Measurements from ENCODE around the gene CACHD1.
A peak's percentile ranks its signal among the peaks of the same experiment; 100 is the strongest.
"Not testable (repeated sequence)": the region's sequence is repeated elsewhere in the genome, so short reads cannot be mapped to it uniquely, and the experiment has no call there.

CACHD1 gene

GRCh38 chr1:64495878-64496277, 25.9 kb downstream of the CACHD1 start:
- no peak for DNase-seq (ENCODE audit: low spot score)
- no peak for FAIRE-seq

GRCh38 chr1:64496606-64497005, 26.7 kb downstream of the CACHD1 start:
- FAIRE-seq (no peak), DNase-seq (ENCODE audit: low spot score) (no peak)

GRCh38 chr1:64497088-64497883, 27.4 kb downstream of the CACHD1 start:
- DNase-seq (ENCODE audit: low spot score) (no peak), FAIRE-seq (no peak)

GRCh38 chr1:64498325-64498724, 28.4 kb downstream of the CACHD1 start:
- FAIRE-seq (no peak), DNase-seq (ENCODE audit: low spot score) (no peak)

GRCh38 chr1:64499011-64499410, 29.1 kb downstream of the CACHD1 start:
- DNase-seq (ENCODE audit: low spot score) (no peak), FAIRE-seq (no peak)

GRCh38 chr1:64499966-64500365, 30.0 kb downstream of the CACHD1 start:
- DNase-seq (ENCODE audit: low spot score) (no peak), FAIRE-seq (no peak)

GRCh38 chr1:64502083-64502482, 32.2 kb downstream of the CACHD1 start:
- no peak for DNase-seq (ENCODE audit: low spot score)
- no peak for FAIRE-seq

GRCh38 chr1:64502931-64503330, 33.0 kb downstream of the CACHD1 start:
- no peak for DNase-seq (ENCODE audit: low spot score)

GRCh38 chr1:64505232-64505943, 35.5 kb downstream of the CACHD1 start:
- FAIRE-seq (no peak), DNase-seq (ENCODE audit: low spot score) (no peak)

More at GRCh38 chr1:64502931-64503330, 33.0 kb downstream of the CACHD1 start:
- FAIRE-seq, result no peak

GRCh38 chr1:64505944-64506655, 36.2 kb downstream of the CACHD1 start:
- peak; percentile 87 for DNase-seq (ENCODE audit: low spot score)
- FAIRE-seq, result peak; percentile 83

GRCh38 chr1:64508629-64509028, 38.7 kb downstream of the CACHD1 start:
- DNase-seq (ENCODE audit: low spot score) (no peak), FAIRE-seq (no peak)

- DNase-seq (ENCODE audit: low spot score), result no peak
These were observed 41.1 kb downstream of the CACHD1 start for GRCh38 chr1:64511044-64511443.

GRCh38 chr1:64512206-64512605, 42.3 kb downstream of the CACHD1 start:
- FAIRE-seq; DNase-seq (ENCODE audit: low spot score): not testable (repeated sequence)

More at GRCh38 chr1:64511044-64511443, 41.1 kb downstream of the CACHD1 start:
- FAIRE-seq, result no peak

- FAIRE-seq (no peak), DNase-seq (ENCODE audit: low spot score) (no peak)
These were observed 43.6 kb downstream of the CACHD1 start for GRCh38 chr1:64513545-64513944.

- peak; percentile 34 for DNase-seq (ENCODE audit: low spot score)
- FAIRE-seq, result peak; percentile 10
These were observed 44.4 kb downstream of the CACHD1 start for GRCh38 chr1:64514197-64514765.

- no peak for DNase-seq (ENCODE audit: low spot score)
- FAIRE-seq, result no peak
These were observed 45.5 kb downstream of the CACHD1 start for GRCh38 chr1:64515427-64515826.

- DNase-seq (ENCODE audit: low spot score) (peak; percentile 46), FAIRE-seq (peak; percentile 62)
These were observed 46.4 kb downstream of the CACHD1 start for GRCh38 chr1:64516301-64516700.

GRCh38 chr1:64516803-64517568, 47.1 kb downstream of the CACHD1 start:
- peak; percentile 55 for DNase-seq (ENCODE audit: low spot score)
- peak; percentile 54 for FAIRE-seq

GRCh38 chr1:64517640-64518039, 47.7 kb downstream of the CACHD1 start:
- DNase-seq (ENCODE audit: low spot score), result no peak
- no peak for FAIRE-seq

GRCh38 chr1:64518692-64519481, 49.0 kb downstream of the CACHD1 start:
- DNase-seq (ENCODE audit: low spot score), result no peak
- no peak for FAIRE-seq

All from RCC 7860 (cell line).